ENCODE results near the gene AOC2.
A peak's percentile ranks its signal among the peaks of the same experiment; 100 is the strongest.
"Not testable (repeated sequence)": the region's sequence is repeated elsewhere in the genome, so short reads cannot be mapped to it uniquely, and the experiment has no call there.

The AOC2 gene

GRCh38 chr17:42832213-42832933, 12.0 kb upstream of the AOC2 start:
- DNase-seq: no peak

GRCh38 chr17:42832934-42833766, 11.2 kb upstream of the AOC2 start, which contains the start of gene PSME3:
Gene PSME3, plus strand, starts transcription at chr17:42833397. Its CDS starts 235 bp downstream, at chr17:42833632.
- peak; percentile 92 for DNase-seq

- peak; percentile 23 for DNase-seq
Measured at GRCh38 chr17:42833767-42834422, 10.5 kb upstream of the AOC2 start.

GRCh38 chr17:42835732-42836131, 8.6 kb upstream of the AOC2 start:
- no peak for DNase-seq

- no peak for DNase-seq
Measured at GRCh38 chr17:42841975-42842685, 2.2 kb upstream of the AOC2 start.

GRCh38 chr17:42843358-42843934, 934 bp upstream of the AOC2 start:
- peak; percentile 80 for DNase-seq

GRCh38 chr17:42844761-42845555, 578 bp downstream of the AOC2 start:
- no peak for DNase-seq

GRCh38 chr17:42845556-42845917, 1.2 kb downstream of the AOC2 start:
- DNase-seq: no peak

- no peak for DNase-seq
Measured at GRCh38 chr17:42845918-42846593, 1.7 kb downstream of the AOC2 start.

- no peak for DNase-seq
Measured at GRCh38 chr17:42846594-42847280, 2.4 kb downstream of the AOC2 start.

GRCh38 chr17:42848093-42848492, 3.7 kb downstream of the AOC2 start:
- DNase-seq: no peak

GRCh38 chr17:42849031-42849430, 4.7 kb downstream of the AOC2 start:
- DNase-seq: no peak

- no peak for DNase-seq
Measured at GRCh38 chr17:42849451-42850181, 5.2 kb downstream of the AOC2 start.

GRCh38 chr17:42850954-42851353, 6.6 kb downstream of the AOC2 start, which contains the start of gene AOC3:
Gene AOC3, plus strand, starts transcription at chr17:42851199. Its CDS starts 145 bp downstream, at chr17:42851344.
- DNase-seq: no peak

GRCh38 chr17:42851371-42852240, 7.2 kb downstream of the AOC2 start:
- not testable (repeated sequence) for DNase-seq

- no peak for DNase-seq
Measured at GRCh38 chr17:42852351-42852750, 8.0 kb downstream of the AOC2 start.

GRCh38 chr17:42853004-42853403, 8.6 kb downstream of the AOC2 start:
- DNase-seq: no peak

- no peak for DNase-seq
Measured at GRCh38 chr17:42853597-42853967, 9.2 kb downstream of the AOC2 start.

All from hematopoietic multipotent progenitor cell treated with erythropoietin and hydrocortisone succinate and interleukin-3 and kit ligand, for 6 days (in vitro differentiated cells).